BLaER1 (cell line): Measurements from ENCODE around the gene SP4.

Experiments
- H3K27ac ChIP-seq: shearing (Covaris generic); formaldehyde crosslinking; 2 replicates; pipeline ENCODE4 v1.8.1; 2022
- H3K27me3 ChIP-seq: shearing (Covaris generic); formaldehyde crosslinking; 2 replicates; pipeline ENCODE4 v1.8.1; 2022
- H3K36me3 ChIP-seq: shearing (Covaris generic); formaldehyde crosslinking; 2 replicates; pipeline ENCODE4 v1.8.1; 2022
- H3K4me1 ChIP-seq: shearing (Covaris generic); formaldehyde crosslinking; 2 replicates; pipeline ENCODE4 v1.8.1; 2022
- H3K4me2 ChIP-seq: shearing (Covaris generic); formaldehyde crosslinking; 2 replicates; pipeline ENCODE4 v1.8.1; 2022
- H3K4me3 ChIP-seq: shearing (Covaris generic); formaldehyde crosslinking; 2 replicates; pipeline ENCODE4 v1.8.1; 2022
- H3K9ac ChIP-seq: shearing (Covaris generic); formaldehyde crosslinking; 2 replicates; pipeline ENCODE4 v1.8.1; 2022
- H3K9me3 ChIP-seq: shearing (Covaris generic); formaldehyde crosslinking; 2 replicates; pipeline ENCODE4 v1.8.1; 2022
- H4K20me1 ChIP-seq: shearing (Covaris generic); formaldehyde crosslinking; 2 replicates; pipeline ENCODE4 v1.8.1; 2022
- Cebpa-rat ChIP-seq: shearing (Covaris generic); IDR thresholded peaks from 2 replicates; pipeline ENCODE4 v1.8.1; 2022

SP4 gene

DNA sequence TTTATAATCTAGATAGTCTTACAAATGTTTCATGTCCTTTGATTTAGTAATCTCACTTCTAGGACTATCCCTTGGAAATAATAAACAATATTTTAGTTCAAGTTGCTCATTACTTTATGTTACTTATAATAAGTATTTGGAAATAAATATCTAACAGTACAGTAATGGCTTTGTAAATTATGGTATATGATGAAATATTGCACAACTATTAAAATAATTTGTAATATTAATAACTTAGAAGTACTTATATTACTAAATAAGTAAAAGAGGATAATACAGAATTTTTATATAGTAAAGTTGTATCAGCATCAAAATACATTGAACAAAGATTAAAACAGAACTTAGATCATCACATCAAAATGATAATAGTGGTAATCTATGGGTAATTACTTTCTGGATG, 41.1 kb downstream of the SP4 start:
- H4K20me1 ChIP-seq, result no peaks in the 10 kb centered on the region; the same call in 1 of the 2 replicates
- no peak overlapping the region for H3K4me2 ChIP-seq
- no peak overlapping the region for H3K9ac ChIP-seq
- TF ChIP-seq Cebpa-rat, result no peak
- H3K27me3 ChIP-seq, result no peaks in the 10 kb centered on the region
- no peak overlapping the region for H3K4me3 ChIP-seq
- no peaks in the 10 kb centered on the region for H3K36me3 ChIP-seq
- H3K9me3 ChIP-seq, result no peaks in the 10 kb centered on the region
- H3K4me1 ChIP-seq, result no peaks in the 10 kb centered on the region
- no peak overlapping the region for H3K27ac ChIP-seq

DNA sequence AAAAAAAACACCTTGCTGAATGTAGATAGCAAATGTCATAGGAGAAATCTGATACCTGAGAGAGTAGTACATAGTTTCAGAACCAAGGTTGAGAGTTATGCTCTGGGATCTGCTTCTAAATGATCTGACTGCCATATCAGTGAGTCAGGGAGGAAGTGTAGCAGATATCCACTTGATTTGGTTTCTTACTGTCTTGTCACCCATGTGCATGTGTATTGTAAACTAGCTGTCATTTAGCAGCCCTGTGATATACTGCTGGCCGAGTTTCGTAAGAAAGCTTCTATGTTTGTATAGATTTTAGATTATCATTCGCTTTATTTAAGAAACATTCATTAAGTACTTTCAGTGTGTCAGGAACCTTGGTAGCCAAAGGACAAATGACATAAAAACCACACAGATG, 42.0 kb downstream of the SP4 start:
- no peaks in the 10 kb centered on the region for H3K36me3 ChIP-seq
- no peak overlapping the region for H3K27ac ChIP-seq
- TF ChIP-seq Cebpa-rat, result no peak
- H3K4me3 ChIP-seq, result no peak overlapping the region
- H3K4me2 ChIP-seq, result no peak overlapping the region
- H4K20me1 ChIP-seq, result no peaks in the 10 kb centered on the region; the same call in 1 of the 2 replicates
- no peak overlapping the region for H3K9ac ChIP-seq
- H3K27me3 ChIP-seq, result no peaks in the 10 kb centered on the region
- H3K4me1 ChIP-seq, result no peaks in the 10 kb centered on the region
- no peaks in the 10 kb centered on the region for H3K9me3 ChIP-seq

DNA sequence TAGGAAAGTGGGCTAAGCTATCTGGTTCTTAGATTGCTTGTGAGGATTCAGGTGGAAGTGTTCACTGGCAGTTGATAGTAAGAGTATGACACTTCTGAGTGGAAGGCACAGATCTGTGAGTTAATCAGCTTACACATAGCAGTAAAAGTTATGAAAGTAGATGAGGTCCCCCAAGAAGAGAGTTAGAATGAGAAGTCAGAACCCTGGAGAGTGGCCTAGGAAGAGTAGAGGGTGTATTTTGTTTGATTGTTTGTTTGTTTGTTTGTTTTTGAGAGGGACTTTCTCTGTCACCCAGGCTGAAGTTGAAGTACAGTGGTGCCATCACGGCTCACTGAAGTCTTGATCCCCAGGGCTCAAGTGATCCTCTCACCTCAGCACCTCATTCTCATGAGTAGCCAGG, 44.1 kb downstream of the SP4 start:
- Histone ChIP-seq H3K36me3 (peaks cover 2% of the 10 kb centered on the region; the same call in 1 of the 2 replicates), H3K4me2 (no peak overlapping the region), H3K9me3 (no peaks in the 10 kb centered on the region), H3K27me3 (no peaks in the 10 kb centered on the region), H3K4me3 (no peak overlapping the region), H3K4me1 (no peaks in the 10 kb centered on the region; the same call in 1 of the 2 replicates), H3K9ac (no peak overlapping the region), H3K27ac (no peak overlapping the region), H4K20me1 (no peaks in the 10 kb centered on the region; the same call in 1 of the 2 replicates)
- no peak for TF ChIP-seq Cebpa-rat

DNA sequence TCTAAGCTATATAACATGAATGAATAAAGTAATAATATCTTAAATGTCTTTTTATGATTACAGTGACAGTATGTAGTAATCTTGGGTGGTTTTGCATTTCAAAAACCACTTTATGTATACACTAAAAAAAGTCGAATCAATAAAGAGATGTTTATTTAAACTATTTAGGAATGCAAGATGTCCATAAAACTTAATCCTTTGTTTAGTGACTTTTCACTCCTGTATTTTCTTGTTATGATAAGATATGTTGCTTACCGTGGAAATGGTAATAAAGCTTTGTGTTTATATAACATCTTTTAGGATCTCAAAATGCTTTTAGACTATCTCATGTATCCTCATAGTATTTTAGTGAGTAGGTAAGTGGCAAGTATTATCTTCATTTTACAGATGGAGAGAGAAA, 48.5 kb downstream of the SP4 start:
- Histone ChIP-seq H3K4me1 (no peaks in the 10 kb centered on the region; the same call in 1 of the 2 replicates), H3K9me3 (no peaks in the 10 kb centered on the region), H3K4me2 (no peak overlapping the region), H3K4me3 (no peak overlapping the region), H3K27me3 (no peaks in the 10 kb centered on the region), H3K36me3 (peaks cover 20% of the 10 kb centered on the region), H3K9ac (no peak overlapping the region), H3K27ac (no peak overlapping the region), H4K20me1 (no peaks in the 10 kb centered on the region)
- TF ChIP-seq Cebpa-rat, result no peak

DNA sequence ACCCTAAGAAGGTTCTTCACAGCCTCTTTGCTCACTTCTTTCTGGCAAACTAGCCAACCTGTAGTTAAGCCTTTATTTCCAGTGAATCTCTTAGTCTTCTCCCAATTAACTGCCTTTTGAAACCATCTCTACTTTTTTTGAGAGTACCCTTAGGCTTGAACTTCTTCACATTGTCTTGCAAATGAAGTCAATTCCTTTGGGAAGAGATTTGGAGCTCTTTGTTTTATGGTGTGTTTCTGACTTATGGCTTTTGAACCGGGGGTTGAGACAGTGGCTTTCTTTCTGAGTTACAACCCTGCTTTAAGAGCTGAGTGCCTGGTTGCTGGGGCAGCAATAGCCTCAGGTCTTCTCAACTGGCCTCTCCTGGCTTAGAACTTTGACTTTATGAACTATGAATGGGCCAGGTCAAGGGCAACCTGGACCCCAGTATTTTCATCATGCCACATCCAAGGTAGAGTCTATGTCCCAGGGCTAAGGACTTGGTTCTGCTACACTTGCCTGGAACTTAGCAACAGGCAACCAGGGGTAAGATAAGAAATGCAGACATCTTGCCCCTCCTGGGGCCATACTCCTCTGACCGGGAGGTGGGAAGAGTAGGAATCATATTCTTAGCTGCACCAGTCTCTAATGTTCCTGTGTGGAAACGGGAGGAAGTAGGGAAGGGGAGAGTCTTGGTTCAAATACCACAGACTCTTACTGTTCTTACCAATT, 53.0 kb downstream of the SP4 start:
- H3K36me3 ChIP-seq, result peaks cover 28% of the 10 kb centered on the region
- no peaks in the 10 kb centered on the region for H3K4me1 ChIP-seq
- H3K4me3 ChIP-seq, result no peak overlapping the region
- H3K27ac ChIP-seq, result no peak overlapping the region
- H3K9me3 ChIP-seq, result no peaks in the 10 kb centered on the region
- no peak for TF ChIP-seq Cebpa-rat
- H3K9ac ChIP-seq, result no peak overlapping the region
- no peaks in the 10 kb centered on the region for H3K27me3 ChIP-seq
- H4K20me1 ChIP-seq, result no peaks in the 10 kb centered on the region
- no peak overlapping the region for H3K4me2 ChIP-seq

- TF ChIP-seq Cebpa-rat, result no peak
- H3K4me2 ChIP-seq, result no peak overlapping the region
- H3K36me3 ChIP-seq, result peaks cover 30% of the 10 kb centered on the region
- H3K4me1 ChIP-seq, result no peaks in the 10 kb centered on the region
- H3K27me3 ChIP-seq, result no peaks in the 10 kb centered on the region
- no peaks in the 10 kb centered on the region for H4K20me1 ChIP-seq
- H3K9me3 ChIP-seq, result no peaks in the 10 kb centered on the region; the same call in 1 of the 2 replicates
- H3K4me3 ChIP-seq, result no peak overlapping the region
- H3K9ac ChIP-seq, result no peak overlapping the region
- H3K27ac ChIP-seq, result no peak overlapping the region
Observed at GRCh38 chr7:21486511-21486910, 58.6 kb downstream of the SP4 start.

- H4K20me1 ChIP-seq, result no peaks in the 10 kb centered on the region
- no peak for TF ChIP-seq Cebpa-rat
- H3K36me3 ChIP-seq, result peaks cover 23% of the 10 kb centered on the region
- H3K9me3 ChIP-seq, result peaks cover 28% of the 10 kb centered on the region
- no peaks in the 10 kb centered on the region for H3K27me3 ChIP-seq
- H3K4me2 ChIP-seq, result no peak overlapping the region
- H3K9ac ChIP-seq, result no peak overlapping the region
- H3K27ac ChIP-seq, result no peak overlapping the region
- H3K4me1 ChIP-seq, result no peaks in the 10 kb centered on the region
- H3K4me3 ChIP-seq, result no peak overlapping the region
Observed at GRCh38 chr7:21495731-21496130, 67.8 kb downstream of the SP4 start.

DNA sequence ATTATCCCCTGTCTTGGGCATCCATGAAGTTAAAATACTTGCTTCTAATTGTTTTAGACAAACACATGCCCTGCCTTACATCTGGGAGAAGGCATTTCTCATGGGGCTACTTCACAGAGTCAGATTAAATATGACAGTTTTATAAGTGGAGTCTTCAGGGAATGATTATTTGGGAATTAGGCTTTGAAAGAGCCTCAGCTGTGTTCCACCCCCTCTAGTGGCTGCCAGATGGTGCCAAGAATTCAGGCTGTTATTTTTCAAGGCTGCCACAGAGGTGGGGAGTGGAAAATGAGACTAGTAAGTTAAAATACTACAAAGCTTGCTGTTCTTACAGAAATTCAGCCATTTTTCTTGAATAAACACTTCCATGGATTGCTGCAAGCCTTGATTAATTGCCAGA, 69.2 kb downstream of the SP4 start:
- H4K20me1 ChIP-seq, result no peaks in the 10 kb centered on the region
- H3K27ac ChIP-seq, result no peak overlapping the region
- H3K27me3 ChIP-seq, result no peaks in the 10 kb centered on the region
- peaks cover 24% of the 10 kb centered on the region for H3K36me3 ChIP-seq
- no peak for TF ChIP-seq Cebpa-rat
- no peak overlapping the region for H3K9ac ChIP-seq
- no peak overlapping the region for H3K4me3 ChIP-seq
- H3K4me2 ChIP-seq, result no peak overlapping the region
- no peaks in the 10 kb centered on the region for H3K4me1 ChIP-seq
- H3K9me3 ChIP-seq, result peaks cover 32% of the 10 kb centered on the region

- Histone ChIP-seq H3K27ac (no peak overlapping the region), H3K36me3 (peaks cover 20% of the 10 kb centered on the region; the same call in 1 of the 2 replicates), H3K4me1 (no peaks in the 10 kb centered on the region), H4K20me1 (no peaks in the 10 kb centered on the region), H3K9me3 (peaks cover 17% of the 10 kb centered on the region), H3K4me3 (no peak overlapping the region), H3K27me3 (no peaks in the 10 kb centered on the region), H3K9ac (no peak overlapping the region), H3K4me2 (no peak overlapping the region)
- TF ChIP-seq Cebpa-rat, result no peak
Observed at GRCh38 chr7:21500117-21500832, 72.4 kb downstream of the SP4 start.

DNA sequence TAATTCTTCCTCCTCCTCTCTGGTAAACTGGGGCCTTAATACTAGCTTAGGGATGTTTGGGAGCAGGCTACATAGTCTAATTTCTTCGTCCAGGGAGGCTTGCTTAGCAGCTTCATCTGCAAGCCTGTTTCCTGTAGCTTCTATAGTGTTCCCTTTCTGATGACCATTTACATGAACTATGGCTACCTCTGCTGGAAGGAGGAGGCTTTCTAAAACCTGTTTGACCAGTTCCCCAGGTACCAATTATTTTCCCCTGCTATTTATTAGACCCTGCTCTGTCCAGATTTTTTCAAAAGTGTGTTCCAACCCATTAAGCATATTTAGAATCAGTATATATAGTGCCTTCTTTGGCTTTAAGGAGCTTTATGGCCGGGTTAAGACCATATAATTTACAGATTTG, 76.1 kb downstream of the SP4 start:
- H4K20me1 ChIP-seq, result no peaks in the 10 kb centered on the region
- peaks cover 34% of the 10 kb centered on the region for H3K36me3 ChIP-seq
- H3K27me3 ChIP-seq, result no peaks in the 10 kb centered on the region
- peaks cover 14% of the 10 kb centered on the region for H3K9me3 ChIP-seq
- H3K4me1 ChIP-seq, result no peaks in the 10 kb centered on the region
- no peak overlapping the region for H3K27ac ChIP-seq
- no peak overlapping the region for H3K4me2 ChIP-seq
- H3K4me3 ChIP-seq, result no peak overlapping the region
- TF ChIP-seq Cebpa-rat, result no peak
- H3K9ac ChIP-seq, result no peak overlapping the region
